Peyer's patch (tissue), 4 donors: ENCODE data around the gene RSRC1. TPM values are rescaled to one million over a fixed set of nuclear protein-coding genes. Genes with fewer than 3 reads are reported as not detected.

Experiments used
- DNase-seq, 3 donors: peaks; one replicate each; pipeline ENCODE4 v3.0.0-alpha.2; 2017 to 2019
- H3K27ac ChIP-seq, 4 donors: fragments of 200-600 bp; sonication (generic); one replicate each; pipeline ENCODE4 v1.5.1; 2016 to 2019
- H3K27me3 ChIP-seq, 2 donors: fragments of 200-600 bp; sonication (generic); one replicate each; pipeline ENCODE4 v1.5.1; 2019
- H3K36me3 ChIP-seq, 3 donors: fragments of 200-600 bp; sonication (generic); one replicate each; pipeline ENCODE4 v1.5.1; 2016 to 2019
- H3K4me1 ChIP-seq, 4 donors: fragments of 200-600 bp; sonication (generic); one replicate each; pipeline ENCODE4 v1.5.1; 2016 to 2019
- H3K4me3 ChIP-seq, 4 donors: fragments of 200-600 bp; sonication (generic); 1 replicate in 3 of 4; 2 replicates in 1 of 4; pipeline ENCODE4 v1.5.1; 2016 to 2019; ENCODE audit warnings: mild to moderate bottlenecking in 1 of 4
- H3K9me3 ChIP-seq, 4 donors: fragments of 200-600 bp; sonication (generic); one replicate each; pipeline ENCODE4 v1.5.1; 2016 to 2019; ENCODE audit warnings: mild to moderate bottlenecking in 1 of 4
- POLR2A ChIP-seq, 2 donors: fragments of 450-650 bp; IDR thresholded peaks; one replicate each; pipeline ENCODE4 v1.5.1; 2017; ENCODE audit warnings: antibody characterized with exemption in 2 of 2, mild to moderate bottlenecking in 2 of 2, moderate library complexity in 2 of 2
- total RNA-seq, 4 donors: library from RNA; depleted of rRNA; stranded (reverse); fragments of >200 nt; gene quantifications; one replicate each; pipeline ENCODE4 v1.1.0, GENCODE V29; 2016
- TF ChIP-seq, protein P1 (sequence below), 6 experiments: fragments of 450-650 bp in 4 of 6; fragments of 200-600 bp in 2 of 6; sonication (generic) in 1 of 6; IDR thresholded peaks; one replicate each; pipeline ENCODE4 v1.5.1; 2017 to 2019; ENCODE audit warnings: antibody characterized with exemption in 6 of 6, mild to moderate bottlenecking in 3 of 6, moderate library complexity in 1 of 6

RSRC1 gene
- total RNA-seq, 4 donors from 2014 or later: 12.4 to 152 (median 29.4) TPM

DNA sequence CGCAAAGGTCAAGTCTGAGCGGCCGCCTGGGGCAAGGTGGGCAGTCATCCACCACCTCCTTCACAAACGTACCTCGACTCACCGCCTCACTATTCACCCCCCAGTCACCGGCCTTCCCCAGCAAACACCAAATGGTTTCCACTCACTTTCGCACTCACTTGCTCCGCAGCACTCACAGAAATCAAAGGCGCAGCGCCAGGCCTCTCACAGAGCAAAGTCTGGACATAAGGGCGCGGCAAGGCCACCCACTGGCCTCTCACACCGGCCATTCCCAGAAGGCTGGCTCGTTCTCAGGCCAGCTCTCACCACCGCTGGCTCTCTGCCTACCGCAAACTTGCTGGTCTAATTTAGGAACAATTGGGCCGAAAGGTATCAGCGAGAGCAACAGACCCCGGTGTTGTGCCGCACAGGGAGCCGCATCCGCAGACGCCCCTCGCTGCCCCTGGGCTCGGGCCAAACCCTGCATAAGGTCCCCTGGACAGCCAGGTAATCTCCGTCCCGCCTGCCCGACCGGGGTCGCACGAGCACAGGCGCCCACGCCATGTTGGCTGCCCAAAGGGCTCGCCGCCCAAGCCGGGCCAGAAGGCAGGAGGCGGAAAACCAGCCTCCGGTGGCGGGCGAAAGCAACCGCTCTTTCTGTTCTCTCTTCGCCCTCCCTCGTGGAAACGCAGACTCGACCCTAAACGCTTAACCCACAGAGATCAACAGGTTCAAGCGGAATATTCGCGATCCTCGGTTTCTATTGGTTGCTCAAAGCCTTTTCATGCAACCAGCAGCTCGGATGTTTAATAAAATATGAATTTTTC is 6.6 kb upstream of the RSRC1 start:
- DNase-seq: peak in 2 of 3 donors; percentile 74 to 78
- Histone ChIP-seq H3K4me1 (peaks cover 7 to 47% (median 18%) of the 10 kb centered on the region in 4 donors), H3K36me3 (no peaks in the 10 kb centered on the region), H3K27me3 (peaks cover 3 to 83% of the 10 kb centered on the region in 2 donors), H3K4me3 (peak overlapping the region in 2 of 4 donors; percentile 39 to 42), H3K9me3 (no peaks in the 10 kb centered on the region), H3K27ac (no peak overlapping the region)
- TF ChIP-seq POLR2A (IDR thresholded peaks at IDR 0.05): no peak
- TF ChIP-seq, protein P1, sequence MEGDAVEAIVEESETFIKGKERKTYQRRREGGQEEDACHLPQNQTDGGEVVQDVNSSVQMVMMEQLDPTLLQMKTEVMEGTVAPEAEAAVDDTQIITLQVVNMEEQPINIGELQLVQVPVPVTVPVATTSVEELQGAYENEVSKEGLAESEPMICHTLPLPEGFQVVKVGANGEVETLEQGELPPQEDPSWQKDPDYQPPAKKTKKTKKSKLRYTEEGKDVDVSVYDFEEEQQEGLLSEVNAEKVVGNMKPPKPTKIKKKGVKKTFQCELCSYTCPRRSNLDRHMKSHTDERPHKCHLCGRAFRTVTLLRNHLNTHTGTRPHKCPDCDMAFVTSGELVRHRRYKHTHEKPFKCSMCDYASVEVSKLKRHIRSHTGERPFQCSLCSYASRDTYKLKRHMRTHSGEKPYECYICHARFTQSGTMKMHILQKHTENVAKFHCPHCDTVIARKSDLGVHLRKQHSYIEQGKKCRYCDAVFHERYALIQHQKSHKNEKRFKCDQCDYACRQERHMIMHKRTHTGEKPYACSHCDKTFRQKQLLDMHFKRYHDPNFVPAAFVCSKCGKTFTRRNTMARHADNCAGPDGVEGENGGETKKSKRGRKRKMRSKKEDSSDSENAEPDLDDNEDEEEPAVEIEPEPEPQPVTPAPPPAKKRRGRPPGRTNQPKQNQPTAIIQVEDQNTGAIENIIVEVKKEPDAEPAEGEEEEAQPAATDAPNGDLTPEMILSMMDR (IDR thresholded peaks at IDR 0.05): no peak

DNA sequence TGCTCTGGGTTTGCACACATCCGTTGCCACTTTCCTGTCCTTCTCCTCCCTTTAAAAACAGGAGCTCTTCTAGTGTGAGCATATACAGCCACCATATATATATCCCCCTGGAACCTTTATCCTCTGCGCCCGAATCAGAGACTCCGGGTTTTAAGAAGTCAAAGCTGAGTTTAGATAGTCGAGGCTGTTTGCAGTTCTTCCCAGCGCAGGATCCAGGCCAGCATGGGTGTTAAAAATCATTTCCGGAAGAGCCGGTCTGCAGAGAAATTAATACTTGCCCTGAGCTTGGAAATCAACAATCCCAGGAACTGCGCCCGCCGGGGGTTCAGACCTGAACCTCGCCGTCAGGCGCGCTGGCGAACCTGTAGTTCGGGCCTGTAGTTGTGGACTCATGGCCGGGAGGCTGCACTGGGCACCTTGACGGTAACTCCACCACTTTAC is 6.0 kb upstream of the RSRC1 start:
- Histone ChIP-seq H3K27me3 (peaks cover 3 to 85% of the 10 kb centered on the region in 2 donors), H3K4me1 (peaks cover 7 to 45% (median 16%) of the 10 kb centered on the region in 4 donors), H3K9me3 (no peaks in the 10 kb centered on the region), H3K4me3 (peak overlapping the region in 2 of 4 donors; percentile 39 to 42), H3K36me3 (no peaks in the 10 kb centered on the region), H3K27ac (no peak overlapping the region)
- DNase-seq: peak in 1 of 3 donors; percentile 54
- TF ChIP-seq POLR2A (IDR thresholded peaks at IDR 0.05): no peak
- TF ChIP-seq, protein P1 (IDR thresholded peaks at IDR 0.05): no peak

DNA sequence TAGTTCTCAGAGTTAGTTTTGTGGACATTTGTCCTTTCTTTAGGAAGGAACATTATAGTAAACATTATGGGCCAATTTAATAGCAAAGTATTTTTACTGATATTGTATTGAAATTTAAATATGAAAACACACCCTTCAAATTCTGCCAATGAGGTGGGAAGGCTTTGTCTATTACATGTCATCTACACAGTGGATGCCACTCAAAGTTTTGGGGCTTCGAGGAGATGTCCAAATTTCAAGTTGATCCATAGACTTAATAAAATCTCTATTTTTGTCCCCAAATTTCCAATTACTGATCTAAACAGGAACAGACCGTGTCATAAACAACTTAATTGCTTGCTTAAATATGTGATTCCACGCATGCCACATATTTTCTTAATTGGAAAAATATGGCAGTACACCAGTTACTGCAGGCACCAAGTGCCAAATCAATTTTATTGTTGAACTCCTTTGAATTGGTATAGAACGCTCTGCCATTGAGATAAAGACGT is 5.4 kb upstream of the RSRC1 start:
- no peak overlapping the region for H3K4me3 ChIP-seq
- H3K36me3 ChIP-seq: no peaks in the 10 kb centered on the region
- peaks cover 7 to 48% (median 16%) of the 10 kb centered on the region in 4 donors for H3K4me1 ChIP-seq
- no peak overlapping the region for H3K27ac ChIP-seq
- H3K9me3 ChIP-seq: no peaks in the 10 kb centered on the region
- DNase-seq: no peak
- TF ChIP-seq, protein P1 (IDR thresholded peaks at IDR 0.05): no peak
- TF ChIP-seq POLR2A (IDR thresholded peaks at IDR 0.05): no peak
- H3K27me3 ChIP-seq: peaks cover 3 to 79% of the 10 kb centered on the region in 2 donors

DNA sequence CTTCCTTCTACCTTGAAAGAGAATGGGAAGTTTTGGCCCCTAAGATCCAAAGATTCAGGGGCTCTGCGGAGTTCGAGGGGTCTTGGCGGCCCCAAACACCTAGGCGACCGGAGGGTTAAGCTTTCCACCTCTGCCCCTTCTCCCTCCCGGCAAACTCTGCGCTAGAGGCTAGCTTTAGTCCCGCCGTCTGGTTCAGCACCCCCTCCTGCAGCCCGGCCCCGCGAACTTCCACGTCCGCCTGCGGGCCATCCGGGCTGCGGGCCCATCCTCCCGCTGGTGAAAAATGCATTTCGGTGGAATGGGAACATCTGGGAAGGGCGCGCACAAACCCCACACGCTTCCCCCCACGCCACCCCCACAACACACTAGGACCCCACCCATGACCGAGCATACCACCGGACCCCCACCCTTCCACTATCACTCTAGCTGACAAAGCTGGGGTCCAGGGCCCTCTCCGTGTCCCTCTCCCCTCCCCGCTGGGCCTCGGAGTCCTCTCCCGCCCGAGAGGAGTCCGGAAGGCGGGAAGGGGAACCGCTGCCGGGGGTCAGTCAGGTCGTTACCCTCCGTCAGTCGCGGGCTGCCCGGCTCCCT is 4.7 kb upstream of the RSRC1 start:
- Histone ChIP-seq H3K27me3 (peaks cover 0 to 72% of the 10 kb centered on the region in 2 donors), H3K27ac (no peak overlapping the region), H3K4me3 (peak overlapping the region; percentile 11 to 57 (median 42)), H3K9me3 (no peaks in the 10 kb centered on the region), H3K4me1 (peaks cover 7 to 49% (median 16%) of the 10 kb centered on the region in 4 donors), H3K36me3 (no peaks in the 10 kb centered on the region)
- peak in 2 of 3 donors; percentile 14 to 48 for DNase-seq
- no peak for TF ChIP-seq POLR2A (IDR thresholded peaks at IDR 0.05)
- TF ChIP-seq, protein P1 (IDR thresholded peaks at IDR 0.05): no peak

DNA sequence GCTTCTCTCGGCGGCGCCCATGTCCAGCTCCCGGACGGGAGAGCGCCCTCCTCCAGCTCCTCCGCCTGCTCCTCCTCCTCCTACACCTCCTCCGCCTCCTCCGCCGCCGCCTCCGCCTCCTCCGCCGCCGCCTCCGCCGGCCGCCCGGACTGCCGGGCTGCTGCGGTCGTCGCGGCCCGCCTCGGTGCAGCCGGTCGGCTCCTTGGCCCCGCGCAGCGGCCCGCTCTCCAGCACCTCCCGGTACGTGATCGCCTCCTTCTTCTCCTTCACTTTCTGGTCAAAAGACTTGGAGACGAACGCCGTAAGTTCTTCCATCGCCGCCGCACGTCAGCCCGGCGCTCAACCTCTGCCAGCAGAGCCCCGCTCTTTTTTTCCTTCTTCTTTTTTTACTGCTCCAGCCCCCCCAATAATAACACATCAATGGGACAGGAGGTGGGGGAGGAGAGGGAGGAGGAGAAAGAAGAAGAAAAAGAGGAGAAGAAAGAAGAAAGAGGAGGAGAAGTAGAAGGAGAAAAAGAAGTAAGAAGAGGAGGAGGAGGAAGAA is 4.1 kb upstream of the RSRC1 start:
- H3K36me3 ChIP-seq: no peaks in the 10 kb centered on the region
- peaks cover 7 to 51% (median 16%) of the 10 kb centered on the region in 4 donors for H3K4me1 ChIP-seq
- TF ChIP-seq POLR2A (IDR thresholded peaks at IDR 0.05): no peak
- TF ChIP-seq, protein P1 (IDR thresholded peaks at IDR 0.05): no peak
- H3K27ac ChIP-seq: no peak overlapping the region
- peak in 2 of 3 donors; percentile 46 to 64 for DNase-seq
- H3K9me3 ChIP-seq: no peaks in the 10 kb centered on the region
- H3K27me3 ChIP-seq: peaks cover 0 to 72% of the 10 kb centered on the region in 2 donors
- H3K4me3 ChIP-seq: peak overlapping the region; percentile 11 to 57 (median 42)
